HG03045 (cell line): ENCODE results near the gene PAGE2.
"Not testable (repeated sequence)": the region's sequence is repeated elsewhere in the genome, so short reads cannot be mapped to it uniquely, and the experiment has no call there.

ENCODE experiments used
- ATAC-seq: cut with Tn5 transposase; IDR thresholded peaks from one replicate; pipeline ENCODE4 v1.9.1; 2021; ENCODE audit warnings: mild to moderate bottlenecking, moderate library complexity; ENCODE audit not compliant: unreplicated experiment

Gene PAGE2, protein sequence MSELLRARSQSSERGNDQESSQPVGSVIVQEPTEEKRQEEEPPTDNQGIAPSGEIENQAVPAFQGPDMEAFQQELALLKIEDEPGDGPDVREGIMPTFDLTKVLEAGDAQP

DNA sequence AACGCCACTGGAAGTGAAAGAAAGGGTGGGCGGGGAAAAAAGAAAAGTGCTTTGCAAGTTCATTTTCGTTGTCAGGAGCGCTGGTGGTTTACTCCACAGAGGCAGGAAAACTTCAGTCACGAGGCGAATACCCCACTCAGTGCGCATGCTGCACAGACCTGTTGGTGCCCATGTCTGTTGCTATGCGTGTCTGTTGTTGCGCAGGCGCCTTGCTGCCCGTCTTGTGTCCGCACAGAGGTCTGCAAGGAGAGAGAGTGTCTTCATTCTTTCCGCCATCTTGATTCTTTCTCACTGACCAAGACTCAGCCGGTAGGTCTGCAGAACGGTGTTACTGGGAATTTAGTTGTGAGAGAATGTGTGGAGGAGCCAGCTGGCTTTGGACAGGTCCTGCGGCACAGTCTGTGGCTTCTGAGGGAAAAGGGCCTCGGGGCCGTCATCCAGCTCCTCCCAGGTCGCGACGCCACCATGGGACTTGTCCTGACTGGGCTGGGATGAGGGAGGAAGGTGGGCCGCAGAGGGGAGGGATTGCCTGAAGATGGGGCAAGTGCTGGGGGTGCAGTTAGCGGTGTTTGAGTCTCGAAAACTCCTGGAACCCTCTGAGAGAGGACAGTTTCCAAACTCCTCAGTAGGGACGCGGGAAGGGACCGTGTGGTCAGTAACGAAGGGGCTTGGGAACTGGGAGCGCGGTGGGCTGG, at the start of gene PAGE2:
Gene PAGE2, plus strand, starts transcription at position 224 of the 695 bp plus-strand sequence. CDS start 1,003 bp downstream, outside the sequence.
- no peak for ATAC-seq

DNA sequence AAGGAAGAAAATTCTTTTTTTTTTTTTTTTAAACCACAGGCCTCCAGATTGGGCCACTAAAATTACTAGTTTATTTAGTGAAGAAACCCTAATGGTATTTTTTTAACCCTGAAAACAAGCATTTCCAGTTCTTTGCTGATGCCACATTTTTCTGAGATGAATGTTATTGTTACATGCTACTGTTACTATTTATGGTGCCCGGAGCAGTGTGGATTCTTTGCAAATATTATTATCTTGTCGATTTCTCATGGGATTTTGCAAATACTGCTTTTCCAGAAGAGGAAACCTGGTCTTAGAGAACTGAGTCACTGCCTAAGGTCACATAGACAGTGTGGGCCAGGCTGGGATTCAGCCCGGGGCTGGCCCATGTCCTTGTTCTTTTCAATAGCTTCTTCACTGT, 49.3 kb upstream of the PAGE2 start:
- no peak for ATAC-seq

DNA sequence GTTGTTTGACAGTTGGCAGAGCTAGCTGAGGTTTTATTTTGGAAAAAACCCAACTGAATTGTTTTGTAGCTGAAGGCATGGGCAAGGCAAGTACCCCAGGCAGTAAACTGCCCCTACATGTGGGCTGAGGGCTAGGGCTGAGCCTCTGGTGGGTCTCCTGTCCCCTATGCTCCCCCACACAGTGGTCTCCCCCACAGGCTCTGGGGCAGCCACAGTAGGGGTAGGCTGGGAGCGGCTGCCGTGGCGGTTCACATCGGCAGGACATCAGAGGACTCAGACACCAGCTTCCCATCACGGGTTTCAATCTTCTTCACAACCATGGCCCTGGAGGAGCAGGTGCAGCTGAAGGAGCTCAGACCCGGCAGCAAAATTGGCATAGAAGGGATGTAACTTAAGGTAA, 47.3 kb upstream of the PAGE2 start:
- no peak for ATAC-seq

DNA sequence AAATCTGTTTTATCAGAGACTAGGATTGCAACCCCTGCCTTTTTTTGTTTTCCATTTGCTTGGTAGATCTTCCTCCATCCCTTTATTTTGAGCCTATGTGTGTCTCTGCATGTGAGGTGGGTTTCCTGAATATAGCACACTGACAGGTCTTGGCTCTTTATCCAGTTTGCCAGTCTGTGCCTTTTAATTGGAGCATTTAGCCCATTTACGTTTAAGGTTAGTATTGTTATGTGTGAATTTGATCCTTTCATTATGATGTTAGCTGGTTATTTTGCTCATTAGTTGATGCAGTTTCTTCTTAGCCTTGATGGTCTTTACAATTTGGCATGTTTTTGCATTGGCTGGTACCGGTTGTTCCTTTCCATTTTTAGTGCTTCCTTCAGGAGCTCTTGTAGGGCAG, 38.2 kb upstream of the PAGE2 start:
- not testable (repeated sequence) for ATAC-seq

DNA sequence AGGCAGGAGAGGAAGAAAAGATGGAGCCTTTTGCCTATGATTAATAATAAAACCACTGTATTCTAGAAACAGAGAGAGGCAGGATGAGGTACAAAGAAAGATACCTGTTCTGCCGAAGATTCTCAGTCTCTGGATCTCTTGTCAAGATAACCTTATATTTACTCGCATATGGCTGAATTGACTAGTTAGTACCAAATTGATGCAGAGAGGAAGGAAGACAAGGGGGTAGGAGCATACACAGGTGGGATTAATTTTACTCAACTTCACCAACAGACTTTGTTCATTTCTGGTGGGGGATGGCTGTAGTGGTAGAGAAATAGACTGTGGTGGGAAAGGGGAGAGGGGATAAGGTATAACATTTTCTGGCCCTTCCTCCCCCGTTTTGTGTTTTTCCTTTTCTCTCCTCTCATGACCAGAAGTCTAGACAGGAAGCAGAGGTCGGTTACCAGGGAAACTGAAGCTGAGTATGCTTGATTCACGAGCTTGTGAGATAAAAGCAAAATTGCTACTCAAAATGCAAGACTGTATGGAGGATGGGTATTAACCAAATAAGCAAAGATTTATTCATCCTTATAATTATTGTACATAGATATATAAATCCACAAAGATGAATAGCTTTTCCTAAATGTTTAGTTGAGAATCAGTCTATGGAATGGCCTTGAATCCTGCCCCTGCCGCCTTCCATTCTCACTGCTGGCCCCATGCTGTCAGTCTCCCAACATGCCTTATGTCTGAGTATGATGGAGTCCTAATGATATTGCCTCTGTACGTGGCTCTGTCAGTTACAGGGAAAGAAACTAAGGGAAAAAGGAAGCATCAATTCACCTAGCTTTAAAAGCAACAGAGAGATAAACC, 31.8 kb upstream of the PAGE2 start:
- no peak for ATAC-seq

DNA sequence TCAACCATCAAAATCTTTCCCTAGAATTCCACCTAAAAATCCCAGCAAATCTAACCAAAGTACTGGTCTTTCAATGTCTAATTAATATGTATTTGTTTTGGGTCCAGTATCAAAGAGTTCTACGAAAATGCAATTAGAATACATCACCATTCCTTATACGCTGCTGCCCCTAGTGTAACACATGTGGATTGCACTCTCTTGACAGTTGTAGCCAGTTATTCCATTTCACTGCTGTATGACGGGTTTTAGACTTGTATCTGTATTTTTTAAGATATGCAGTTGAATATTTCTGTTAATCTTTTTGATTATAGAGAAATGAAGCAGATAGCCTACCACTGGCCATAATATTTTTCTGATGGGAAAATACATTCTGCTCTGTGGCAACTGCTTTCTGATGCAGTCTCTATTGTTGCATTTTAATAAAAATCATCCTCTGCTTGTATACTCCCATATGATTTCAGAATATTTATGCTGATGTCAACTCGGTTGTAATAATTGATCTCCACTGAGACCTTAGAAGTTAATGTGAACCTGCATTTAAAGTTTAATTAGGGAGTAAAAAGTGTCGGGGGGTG, 31.1 kb upstream of the PAGE2 start:
- no peak for ATAC-seq

DNA sequence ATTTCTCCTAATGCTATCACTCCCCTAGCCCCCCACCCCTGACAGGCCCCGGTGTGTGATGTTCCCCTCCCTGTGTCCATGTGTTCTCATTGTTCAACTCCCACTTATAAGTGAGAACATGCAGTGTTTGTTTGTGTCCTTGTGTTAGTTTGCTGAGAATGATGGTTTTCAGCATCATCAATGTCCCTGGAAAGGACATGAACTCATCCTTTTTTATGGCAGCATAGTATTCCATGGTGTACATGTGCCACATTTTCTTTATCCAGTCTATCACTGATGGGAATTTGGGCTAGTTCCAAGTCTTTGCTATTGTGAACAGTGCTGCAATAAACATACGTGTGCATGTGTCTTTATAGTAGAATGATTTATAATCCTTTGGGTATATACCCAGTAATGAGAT, 21.6 kb upstream of the PAGE2 start:
- not testable (repeated sequence) for ATAC-seq

DNA sequence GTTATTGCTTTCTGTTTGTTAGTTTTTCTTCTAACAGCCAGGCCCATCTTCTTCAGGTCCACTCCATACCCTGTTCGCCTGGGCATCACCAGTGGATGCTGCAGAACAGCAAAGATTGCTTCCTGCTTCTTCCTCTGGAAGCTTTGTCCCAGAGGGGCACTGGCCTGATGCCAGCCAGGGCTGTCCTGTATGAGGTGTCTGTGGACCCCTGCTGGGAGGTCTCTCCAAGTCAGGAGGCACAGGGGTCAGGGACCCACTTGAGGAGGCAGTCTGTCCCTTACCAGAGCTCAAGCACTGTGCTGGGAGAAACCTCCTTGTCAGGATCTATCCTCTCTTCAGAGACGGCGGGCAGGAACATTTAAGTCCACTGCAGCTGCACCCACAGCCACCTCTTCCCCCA, 16.5 kb upstream of the PAGE2 start:
- ATAC-seq = no peak

DNA sequence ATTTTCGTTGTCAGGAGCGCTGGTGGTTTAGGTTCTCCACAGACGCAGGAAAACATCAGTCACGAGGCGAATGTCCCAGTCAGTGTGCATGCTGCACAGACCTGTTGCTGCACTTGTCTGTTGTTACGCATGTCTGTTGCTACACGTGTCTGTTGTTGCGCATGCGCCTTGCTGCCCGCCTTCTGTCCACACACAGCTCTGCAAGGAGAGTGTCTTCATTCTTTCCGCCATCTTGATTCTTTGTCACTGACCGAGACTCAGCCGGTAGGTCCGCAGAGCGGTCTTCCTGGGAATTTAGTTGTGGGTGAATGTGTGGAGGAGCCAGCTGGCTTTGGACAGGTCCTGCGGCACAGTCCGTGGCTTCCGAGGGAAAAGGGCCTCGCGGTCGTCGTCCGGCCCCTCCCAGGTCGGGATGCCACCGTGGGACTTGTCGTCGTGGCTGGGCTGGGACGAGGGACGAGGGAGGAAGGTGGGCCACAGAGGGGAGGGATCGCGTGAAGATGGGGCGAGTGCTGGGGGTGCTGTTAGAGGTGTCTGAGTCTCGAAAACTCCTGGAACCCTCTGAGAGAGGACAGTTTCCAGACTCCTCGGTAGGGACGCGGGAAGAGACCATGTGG, 13.9 kb upstream of the PAGE2 start, which contains the start of gene PAGE2B:
Gene PAGE2B, plus strand, starts transcription at position 180 of the 617 bp plus-strand sequence. CDS start 1,012 bp downstream, outside the sequence.
- ATAC-seq = no peak

DNA sequence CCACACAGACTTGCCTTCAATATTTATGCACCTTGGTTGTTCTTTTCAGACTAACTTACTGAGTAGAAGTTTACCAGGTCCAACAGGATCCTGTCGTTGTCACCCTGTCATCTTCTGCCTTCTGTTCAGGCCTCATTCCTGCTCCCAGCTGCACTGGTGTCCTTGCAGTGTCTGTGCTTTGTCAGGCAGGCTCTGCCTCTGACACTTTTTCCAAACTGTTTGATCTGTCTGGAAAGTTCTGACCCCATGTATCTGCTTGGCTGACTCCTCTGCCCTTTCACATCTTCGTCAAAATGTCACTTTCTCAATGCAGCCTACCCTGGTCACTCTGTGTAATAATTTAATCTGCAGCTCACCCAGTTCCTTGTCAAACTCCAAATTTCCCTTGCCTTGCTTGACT, 9.9 kb downstream of the PAGE2 start:
- ATAC-seq = no peak

DNA sequence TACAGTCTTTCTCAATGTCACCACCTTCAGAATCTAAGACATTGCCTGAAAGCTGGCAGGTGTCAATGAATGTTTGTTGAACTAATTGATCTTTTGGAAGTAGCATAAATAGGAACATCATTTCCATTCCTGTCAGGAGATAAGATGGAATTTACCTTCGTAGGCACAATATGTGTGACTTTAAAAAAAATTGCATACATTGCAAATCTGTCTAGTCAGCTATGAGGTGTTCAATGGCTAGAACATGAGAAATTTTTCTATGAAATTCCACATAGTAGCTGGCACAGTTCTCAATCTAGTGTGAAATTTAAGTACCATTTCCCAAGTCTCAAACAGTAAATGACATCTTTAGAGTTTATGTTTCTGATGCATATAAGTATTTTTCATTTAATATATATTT, 10.3 kb downstream of the PAGE2 start:
- ATAC-seq = no peak

DNA sequence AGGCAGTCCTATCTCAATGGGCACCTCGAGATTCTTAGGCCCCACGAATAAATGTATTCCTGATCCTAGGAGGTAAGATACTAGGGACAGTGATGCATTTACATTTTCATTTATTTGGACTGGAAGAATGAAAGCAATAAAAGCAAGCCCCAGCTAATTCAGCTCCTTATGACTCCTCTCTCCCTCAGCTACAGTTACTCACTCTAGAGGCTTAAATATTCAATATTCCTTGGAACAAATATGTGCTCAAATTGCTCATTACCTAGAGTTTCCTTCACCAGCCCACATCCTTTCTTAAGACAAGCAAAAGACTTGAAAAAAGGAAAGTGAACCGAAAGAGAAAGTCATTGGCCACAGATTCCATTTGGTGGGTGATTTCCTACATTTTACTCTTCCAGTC, 13.9 kb downstream of the PAGE2 start:
- ATAC-seq = no peak

DNA sequence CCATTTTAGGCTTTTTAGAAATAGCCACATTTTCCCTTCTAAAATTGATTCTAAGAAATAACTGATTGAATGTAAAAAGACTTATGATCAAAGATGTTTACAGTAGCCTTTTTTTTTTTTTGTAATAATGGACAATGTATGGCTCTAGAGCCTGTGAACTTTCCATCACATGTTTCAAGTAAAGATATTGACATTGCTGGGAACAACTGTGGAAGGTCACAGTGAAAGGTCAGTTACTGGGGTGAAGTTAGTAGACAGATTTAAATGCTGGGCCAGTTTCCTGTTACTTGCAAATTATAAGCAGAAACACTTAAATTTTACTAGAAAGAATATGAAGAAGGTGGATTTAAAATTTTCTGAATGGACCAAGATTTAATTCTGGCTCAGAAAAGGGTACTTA, 18.4 kb downstream of the PAGE2 start:
- no peak for ATAC-seq

DNA sequence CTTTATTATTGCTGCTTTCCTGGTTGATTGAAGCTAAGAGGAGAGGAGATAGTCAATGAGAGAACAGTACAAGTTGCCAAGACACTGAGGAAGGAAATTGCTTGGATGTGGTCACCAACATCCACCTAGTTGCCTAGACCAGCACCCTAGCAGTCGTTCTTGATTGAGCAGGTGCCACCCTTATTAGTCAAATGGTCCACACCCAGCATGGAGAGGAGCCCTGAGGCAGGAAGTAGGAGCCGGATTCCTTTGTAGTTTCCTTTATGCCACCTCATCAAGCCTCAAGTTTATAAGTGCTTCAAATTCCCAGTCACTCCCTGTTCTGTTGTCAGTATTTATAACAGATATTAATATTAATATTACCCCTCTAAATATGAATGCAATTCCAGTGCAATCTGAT, 19.1 kb downstream of the PAGE2 start:
- no peak for ATAC-seq

DNA sequence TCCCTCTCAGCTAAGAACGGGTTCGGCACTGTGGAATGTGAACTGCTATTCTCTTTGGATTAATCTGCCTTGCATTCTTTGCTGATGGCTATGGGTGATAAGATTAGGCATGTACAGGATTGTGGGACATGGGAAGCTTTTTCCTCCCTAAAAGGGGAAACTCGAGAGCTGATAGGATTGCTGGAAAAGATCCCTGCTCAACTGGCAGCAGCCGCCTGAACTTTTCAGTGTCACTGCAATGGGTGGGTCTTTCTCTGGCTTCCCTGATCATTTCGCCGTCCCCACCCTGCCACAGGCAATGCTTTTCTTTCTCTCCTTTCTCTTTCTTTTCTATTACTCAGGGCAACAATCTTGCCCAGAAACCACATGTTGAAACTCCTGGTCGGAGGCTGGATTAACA, 20.5 kb downstream of the PAGE2 start:
- no peak for ATAC-seq

DNA sequence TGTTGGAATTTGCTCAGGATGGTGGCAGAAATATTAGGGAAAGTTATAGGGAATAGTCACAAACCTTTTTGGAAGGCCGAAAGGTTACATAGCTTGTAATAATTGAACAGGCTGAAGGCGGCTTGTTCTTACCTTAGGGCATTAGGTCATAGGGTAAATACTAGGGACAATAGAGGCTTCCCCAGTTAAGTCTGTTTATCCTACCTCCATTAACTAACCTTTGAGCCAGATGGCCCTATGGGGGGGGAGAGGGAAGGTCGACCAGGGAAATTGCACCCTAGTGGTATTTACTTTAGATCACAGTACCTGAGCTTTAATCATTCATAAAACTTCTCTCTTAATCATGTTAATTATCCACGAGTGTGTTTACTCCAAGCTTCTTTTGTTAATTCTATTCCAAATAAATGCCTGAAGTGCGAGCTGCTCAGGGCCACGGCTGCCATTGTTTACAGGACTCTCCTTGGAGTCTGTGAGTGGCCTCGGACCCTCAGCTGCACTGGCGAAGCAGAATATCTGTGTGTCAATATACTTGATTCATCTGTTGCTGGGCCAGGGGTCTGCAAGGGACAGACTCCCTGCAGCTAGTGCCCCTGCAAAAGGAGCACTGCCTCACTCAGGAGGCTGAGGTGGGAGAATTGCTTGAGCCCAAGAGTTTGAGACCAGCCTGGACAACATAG, 22.9 kb downstream of the PAGE2 start:
- ATAC-seq = no peak

DNA sequence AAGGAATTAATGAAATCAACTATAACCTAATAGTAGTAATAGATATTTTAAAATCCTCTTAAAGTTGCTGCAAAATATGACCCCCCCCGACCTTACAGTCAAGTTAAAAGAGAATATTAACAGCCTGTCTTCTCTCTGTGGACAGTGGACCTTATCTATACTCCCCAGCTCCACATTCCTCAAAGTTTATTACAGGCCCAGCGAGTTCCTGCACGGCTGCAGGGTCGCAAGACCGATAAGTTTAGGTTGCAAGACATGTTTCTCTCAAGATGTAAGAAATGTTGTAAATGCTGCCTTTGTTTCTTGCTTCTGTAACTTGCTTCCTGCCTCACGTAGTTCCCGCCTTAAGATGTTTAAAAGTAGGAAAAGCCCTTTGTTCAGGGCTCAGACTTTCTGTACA, 27.8 kb downstream of the PAGE2 start:
- not testable (repeated sequence) for ATAC-seq

DNA sequence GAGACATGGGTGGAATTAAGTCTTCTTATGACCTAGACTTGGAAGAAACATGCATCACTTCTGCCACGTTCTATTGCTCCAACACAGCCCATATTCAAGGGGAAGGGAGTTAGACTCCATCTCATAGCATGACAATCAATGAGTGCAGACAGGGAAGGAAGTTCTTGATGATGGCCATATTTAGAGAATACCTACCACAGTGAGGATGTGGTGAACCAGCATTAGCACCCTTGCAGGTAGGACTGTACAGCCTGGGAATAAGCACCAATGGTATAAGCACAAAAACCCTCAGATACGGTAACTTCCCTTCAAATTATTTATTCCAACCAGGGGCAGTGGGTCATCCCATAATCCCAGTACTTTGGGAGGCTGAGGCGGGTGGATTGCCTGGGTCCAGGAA, 29.8 kb downstream of the PAGE2 start:
- ATAC-seq = no peak

DNA sequence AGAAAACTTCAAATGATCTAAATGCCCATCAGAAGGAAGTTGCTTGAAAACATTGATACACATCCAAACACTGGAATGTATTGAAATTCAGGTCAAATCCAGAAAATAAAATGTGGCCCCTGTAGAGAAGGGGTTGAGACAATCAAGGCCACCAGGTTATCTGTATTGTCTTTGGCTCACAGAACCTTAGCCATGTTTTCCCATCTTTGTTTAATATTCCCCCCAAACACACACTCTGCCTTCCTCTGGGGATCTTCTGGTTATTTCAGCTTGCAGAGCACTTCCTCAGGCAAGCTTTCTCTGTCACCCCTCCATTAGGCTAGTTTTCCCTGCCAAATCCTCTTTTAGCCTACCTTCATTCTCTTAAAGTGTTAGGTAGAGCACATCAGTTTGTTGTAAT, 30.5 kb downstream of the PAGE2 start:
- no peak for ATAC-seq

DNA sequence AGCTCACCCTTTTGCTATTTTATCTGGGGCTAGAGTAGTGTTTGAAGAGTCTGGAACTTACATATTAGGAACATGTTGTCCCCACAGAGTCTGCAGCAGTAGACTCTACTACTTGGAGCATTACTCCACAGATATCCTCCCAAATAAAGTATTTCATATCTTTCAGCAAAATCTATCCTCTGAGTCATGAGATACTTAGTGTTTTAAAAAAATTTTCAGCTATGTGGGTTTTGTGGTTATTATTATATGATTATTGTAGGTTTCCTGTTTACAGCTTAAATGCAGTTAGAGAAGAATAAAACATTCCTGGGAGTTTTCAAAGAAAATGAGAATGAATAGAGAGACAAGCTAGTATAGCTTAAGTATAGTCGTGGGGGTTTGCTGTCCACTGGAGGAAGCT, 30.9 kb downstream of the PAGE2 start:
- ATAC-seq = no peak
